HG03108 (cell line): ENCODE results near the gene REELD1.

ENCODE experiments used
- ATAC-seq: cut with Tn5 transposase; IDR thresholded peaks from one replicate; pipeline ENCODE4 v1.9.1; 2021; ENCODE audit warnings: moderate library complexity; ENCODE audit not compliant: unreplicated experiment

REELD1 gene

GRCh38 chr4:146265950-146266490 lies 51.7 kb downstream of the REELD1 start:
- no peak for ATAC-seq

GRCh38 chr4:146267826-146268225 lies 53.5 kb downstream of the REELD1 start:
- no peak for ATAC-seq

- ATAC-seq, result peak; percentile 62
These were observed 54.9 kb downstream of the REELD1 start for GRCh38 chr4:146269228-146269653.

GRCh38 chr4:146271466-146271865 lies 57.1 kb downstream of the REELD1 start:
- ATAC-seq, result no peak

GRCh38 chr4:146273204-146273901 lies 59.0 kb downstream of the REELD1 start:
- ATAC-seq, result peak; percentile 50

GRCh38 chr4:146274774-146275173 lies 60.4 kb downstream of the REELD1 start:
- no peak for ATAC-seq

GRCh38 chr4:146275370-146275769 lies 61.0 kb downstream of the REELD1 start:
- ATAC-seq, result no peak

GRCh38 chr4:146278986-146279385 lies 64.6 kb downstream of the REELD1 start:
- ATAC-seq, result no peak
